Measurements from ENCODE around the gene C5orf46. TPM values are rescaled to one million over a fixed set of nuclear protein-coding genes. Genes with fewer than 3 reads are reported as not detected.

C5orf46 gene
- polyA plus RNA-seq, 1 of the 3 experiments (the other 2 are of a cell fraction): 4.1 TPM

DNA sequence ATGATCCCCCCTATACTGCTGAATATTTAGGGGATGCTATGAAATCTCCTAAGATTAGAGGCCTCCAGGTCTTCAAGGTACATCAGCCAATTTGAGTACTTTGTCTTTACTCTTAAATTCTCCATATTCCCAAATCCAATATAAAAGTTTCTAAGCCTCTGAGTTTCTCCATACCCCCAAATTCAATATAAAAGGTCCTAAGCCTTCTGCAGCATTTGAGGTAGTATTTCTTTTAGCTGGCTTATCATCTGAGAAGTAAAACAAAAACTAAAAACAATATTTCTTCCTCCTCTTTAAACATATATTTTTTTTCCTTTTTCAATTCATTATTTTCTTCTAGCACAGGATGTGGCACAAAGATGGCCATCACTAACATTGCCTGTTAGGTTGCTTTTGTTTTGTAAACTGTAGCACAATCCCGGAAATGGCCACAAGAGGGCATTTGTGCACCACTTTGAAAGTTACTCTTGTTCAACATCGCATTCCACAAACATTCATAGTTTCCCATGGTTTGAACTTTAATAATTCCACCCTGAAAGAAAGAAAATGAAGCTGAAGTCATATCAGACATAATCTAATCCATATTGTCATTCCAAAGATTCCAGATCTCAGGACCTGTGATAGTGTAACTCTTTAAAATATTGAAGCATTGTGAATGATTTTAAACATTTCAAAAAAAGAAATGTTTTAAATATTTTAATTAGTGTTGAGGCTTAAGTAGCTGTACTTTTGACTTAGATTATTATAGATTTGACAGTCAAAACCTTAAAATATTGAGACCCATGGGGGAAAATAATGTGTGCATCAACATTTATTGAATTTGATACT, 48.8 kb downstream of the C5orf46 start:
- Histone ChIP-seq H3K27ac (ENCODE audit: low read depth in 2 of 2, low read length in 1 of 2) (no peak overlapping the region), H3K27me3 (ENCODE audit: insufficient read depth) (no peaks in the 10 kb centered on the region), H3K4me3 (ENCODE audit: low read depth in 2 of 2, low read length in 1 of 2) (no peak overlapping the region), H3K9ac (no peak overlapping the region), H3K4me2 (no peak overlapping the region), H3K9me3 (no peaks in the 10 kb centered on the region), H2AFZ (ENCODE audit: low read depth) (no peak overlapping the region), H4K20me1 (ENCODE audit: insufficient read depth) (no peaks in the 10 kb centered on the region), H3K4me1 (ENCODE audit: control insufficient read depth in 1 of 2, insufficient read depth in 2 of 2, low read depth in 1 of 2, low read length in 1 of 2) (no peaks in the 10 kb centered on the region; a peak in 1 of 4 replicates), H3F3A (replicated peaks; ENCODE audit: insufficient read depth) (no peaks in the 10 kb centered on the region), H3K79me2 (ENCODE audit: insufficient read depth) (no peaks in the 10 kb centered on the region), H3K36me3 (replicated peaks in 1 of 2; ENCODE audit: control insufficient read depth in 1 of 2, insufficient read depth in 2 of 2, low read length in 1 of 2) (no peaks in the 10 kb centered on the region), H3K9me2 (no peaks in the 10 kb centered on the region)
- TF ChIP-seq, protein P1, sequence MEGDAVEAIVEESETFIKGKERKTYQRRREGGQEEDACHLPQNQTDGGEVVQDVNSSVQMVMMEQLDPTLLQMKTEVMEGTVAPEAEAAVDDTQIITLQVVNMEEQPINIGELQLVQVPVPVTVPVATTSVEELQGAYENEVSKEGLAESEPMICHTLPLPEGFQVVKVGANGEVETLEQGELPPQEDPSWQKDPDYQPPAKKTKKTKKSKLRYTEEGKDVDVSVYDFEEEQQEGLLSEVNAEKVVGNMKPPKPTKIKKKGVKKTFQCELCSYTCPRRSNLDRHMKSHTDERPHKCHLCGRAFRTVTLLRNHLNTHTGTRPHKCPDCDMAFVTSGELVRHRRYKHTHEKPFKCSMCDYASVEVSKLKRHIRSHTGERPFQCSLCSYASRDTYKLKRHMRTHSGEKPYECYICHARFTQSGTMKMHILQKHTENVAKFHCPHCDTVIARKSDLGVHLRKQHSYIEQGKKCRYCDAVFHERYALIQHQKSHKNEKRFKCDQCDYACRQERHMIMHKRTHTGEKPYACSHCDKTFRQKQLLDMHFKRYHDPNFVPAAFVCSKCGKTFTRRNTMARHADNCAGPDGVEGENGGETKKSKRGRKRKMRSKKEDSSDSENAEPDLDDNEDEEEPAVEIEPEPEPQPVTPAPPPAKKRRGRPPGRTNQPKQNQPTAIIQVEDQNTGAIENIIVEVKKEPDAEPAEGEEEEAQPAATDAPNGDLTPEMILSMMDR (IDR thresholded peaks at IDR 0.05): peak; percentile 92
- TF ChIP-seq ELF1 (IDR thresholded peaks at IDR 0.05) (peak; percentile 22; the same call in 1 of the 2 replicates), RAD21 (IDR thresholded peaks at IDR 0.05; ENCODE audit: low read length) (peak; percentile 80), SMC3 (IDR thresholded peaks at IDR 0.05; ENCODE audit: low read depth, low read length) (peak; percentile 58), TEAD4 (IDR thresholded peaks at IDR 0.05; ENCODE audit: borderline replicate concordance, insufficient read depth) (no peak), TAF1 (IDR thresholded peaks at IDR 0.05; ENCODE audit: borderline replicate concordance, low read depth, low read length) (no peak), TCF12 (IDR thresholded peaks at IDR 0.05) (no peak)
- TF ChIP-seq, protein P2, sequence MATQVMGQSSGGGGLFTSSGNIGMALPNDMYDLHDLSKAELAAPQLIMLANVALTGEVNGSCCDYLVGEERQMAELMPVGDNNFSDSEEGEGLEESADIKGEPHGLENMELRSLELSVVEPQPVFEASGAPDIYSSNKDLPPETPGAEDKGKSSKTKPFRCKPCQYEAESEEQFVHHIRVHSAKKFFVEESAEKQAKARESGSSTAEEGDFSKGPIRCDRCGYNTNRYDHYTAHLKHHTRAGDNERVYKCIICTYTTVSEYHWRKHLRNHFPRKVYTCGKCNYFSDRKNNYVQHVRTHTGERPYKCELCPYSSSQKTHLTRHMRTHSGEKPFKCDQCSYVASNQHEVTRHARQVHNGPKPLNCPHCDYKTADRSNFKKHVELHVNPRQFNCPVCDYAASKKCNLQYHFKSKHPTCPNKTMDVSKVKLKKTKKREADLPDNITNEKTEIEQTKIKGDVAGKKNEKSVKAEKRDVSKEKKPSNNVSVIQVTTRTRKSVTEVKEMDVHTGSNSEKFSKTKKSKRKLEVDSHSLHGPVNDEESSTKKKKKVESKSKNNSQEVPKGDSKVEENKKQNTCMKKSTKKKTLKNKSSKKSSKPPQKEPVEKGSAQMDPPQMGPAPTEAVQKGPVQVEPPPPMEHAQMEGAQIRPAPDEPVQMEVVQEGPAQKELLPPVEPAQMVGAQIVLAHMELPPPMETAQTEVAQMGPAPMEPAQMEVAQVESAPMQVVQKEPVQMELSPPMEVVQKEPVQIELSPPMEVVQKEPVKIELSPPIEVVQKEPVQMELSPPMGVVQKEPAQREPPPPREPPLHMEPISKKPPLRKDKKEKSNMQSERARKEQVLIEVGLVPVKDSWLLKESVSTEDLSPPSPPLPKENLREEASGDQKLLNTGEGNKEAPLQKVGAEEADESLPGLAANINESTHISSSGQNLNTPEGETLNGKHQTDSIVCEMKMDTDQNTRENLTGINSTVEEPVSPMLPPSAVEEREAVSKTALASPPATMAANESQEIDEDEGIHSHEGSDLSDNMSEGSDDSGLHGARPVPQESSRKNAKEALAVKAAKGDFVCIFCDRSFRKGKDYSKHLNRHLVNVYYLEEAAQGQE (IDR thresholded peaks at IDR 0.05; ENCODE audit: low read depth, low read length): no peak
- TF ChIP-seq, protein P3, sequence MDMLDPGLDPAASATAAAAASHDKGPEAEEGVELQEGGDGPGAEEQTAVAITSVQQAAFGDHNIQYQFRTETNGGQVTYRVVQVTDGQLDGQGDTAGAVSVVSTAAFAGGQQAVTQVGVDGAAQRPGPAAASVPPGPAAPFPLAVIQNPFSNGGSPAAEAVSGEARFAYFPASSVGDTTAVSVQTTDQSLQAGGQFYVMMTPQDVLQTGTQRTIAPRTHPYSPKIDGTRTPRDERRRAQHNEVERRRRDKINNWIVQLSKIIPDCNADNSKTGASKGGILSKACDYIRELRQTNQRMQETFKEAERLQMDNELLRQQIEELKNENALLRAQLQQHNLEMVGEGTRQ (IDR thresholded peaks at IDR 0.05; ENCODE audit: borderline replicate concordance, low read depth, low read length): no peak
- CTCF ChIA-PET: interaction anchor here (0.6 to 3.0 kb wide), 49 partner anchors 8 to 327 kb away, joined by 3 to 34 read pairs (median 4); partner anchors contain the start of gene SCGB3A2
- POLR2A ChIA-PET: no interaction called here
- WGBS (ENCODE audit: low lambda C conversion rate): 2% methylated on average over 2 of the region's 2 CpGs
- DNase-seq: peak; percentile 21
